ENCODE data around the gene METTL27.
"Not testable (repeated sequence)": the region's sequence is repeated elsewhere in the genome, so short reads cannot be mapped to it uniquely, and the experiment has no call there.

Gene METTL27

GRCh38 chr7:73820013-73820412, 22.3 kb downstream of the METTL27 start:
- no peak for DNase-seq (ENCODE audit: low spot score)

DNA sequence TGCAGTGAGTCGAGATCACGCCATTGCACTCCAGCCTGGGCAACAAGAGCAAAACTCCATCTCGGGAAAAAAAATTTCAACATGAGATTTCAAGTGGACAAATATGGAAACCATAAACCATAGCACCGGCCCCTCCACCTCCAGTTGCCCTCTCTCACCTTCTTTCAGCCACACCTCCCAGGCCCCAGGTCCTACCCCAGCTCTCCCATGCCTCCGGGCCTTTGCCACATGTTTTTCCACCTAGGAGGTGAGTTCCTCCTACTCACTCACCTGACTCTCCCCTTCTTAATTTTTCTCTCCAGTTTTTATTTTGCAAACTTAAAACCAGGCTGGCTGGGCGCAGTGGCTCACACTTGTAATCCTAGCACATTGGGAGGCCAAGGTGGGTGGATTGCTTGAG, 25.2 kb downstream of the METTL27 start:
- DNase-seq (ENCODE audit: low spot score), result no peak

- DNase-seq (ENCODE audit: low spot score), result no peak
Observed at GRCh38 chr7:73815436-73815835, 26.9 kb downstream of the METTL27 start.

GRCh38 chr7:73812996-73813395, 29.3 kb downstream of the METTL27 start:
- DNase-seq (ENCODE audit: low spot score), result no peak

DNA sequence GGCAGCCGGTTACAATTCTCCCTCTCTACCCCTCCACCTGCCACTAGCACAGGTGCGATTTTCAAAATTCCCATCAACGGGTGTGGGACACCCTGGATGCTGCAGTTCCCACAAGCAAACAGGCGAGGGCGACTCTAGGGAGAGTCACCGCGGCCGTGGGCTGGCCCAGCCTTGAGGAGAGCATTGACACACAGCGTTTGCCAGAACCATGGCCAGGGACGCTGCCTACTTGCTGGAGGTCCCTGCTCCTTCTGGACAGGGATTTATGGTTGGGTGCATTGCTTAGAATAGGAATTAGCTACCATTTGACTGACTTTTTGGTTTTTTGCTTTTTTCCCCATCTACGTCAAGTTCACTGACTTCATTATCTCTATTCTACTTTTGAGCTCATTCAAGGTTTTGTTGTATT, 30.6 kb downstream of the METTL27 start:
- DNase-seq (ENCODE audit: low spot score), result peak; percentile 70

DNA sequence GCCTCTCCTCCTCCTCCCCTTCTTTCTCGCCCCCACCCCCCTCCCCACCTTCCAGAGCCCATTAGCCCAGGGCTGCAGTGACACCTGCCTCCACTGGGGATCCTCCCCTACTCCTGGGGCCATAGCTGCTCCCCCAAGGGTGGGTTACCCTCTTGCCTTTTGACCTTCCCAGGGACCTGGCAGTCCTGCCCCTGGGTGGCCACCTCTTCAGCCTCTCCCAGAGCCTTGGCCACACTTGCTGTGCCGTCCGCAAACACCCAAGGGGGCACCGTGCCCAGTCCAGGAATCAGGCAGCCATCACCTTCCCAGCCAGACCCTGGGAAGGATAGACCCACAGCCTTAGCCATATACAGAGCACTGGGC, 31.3 kb downstream of the METTL27 start:
- no peak for DNase-seq (ENCODE audit: low spot score)

GRCh38 chr7:73809467-73809951, 32.8 kb downstream of the METTL27 start:
- no peak for DNase-seq (ENCODE audit: low spot score)

DNA sequence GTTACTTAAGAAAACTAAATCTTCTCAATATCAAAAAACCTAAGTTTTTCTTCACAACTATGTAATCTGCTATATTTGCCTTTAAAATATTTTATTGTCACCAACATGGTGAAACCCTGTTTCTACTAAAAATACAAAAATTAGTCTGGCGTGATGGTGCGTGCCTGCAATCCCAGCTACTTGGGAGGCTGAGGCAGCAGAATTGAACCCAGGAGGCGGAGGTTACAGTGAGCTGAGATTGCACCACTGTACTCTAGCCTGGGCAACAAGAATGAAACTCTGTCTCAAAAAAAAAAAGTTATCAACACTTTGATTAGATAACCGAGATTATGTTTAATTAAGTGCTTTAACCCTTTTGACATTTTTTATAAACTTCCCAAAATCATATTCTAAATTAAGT, 39.9 kb downstream of the METTL27 start:
- no peak for DNase-seq (ENCODE audit: low spot score)

- no peak for DNase-seq (ENCODE audit: low spot score)
Observed at GRCh38 chr7:73801577-73801976, 40.7 kb downstream of the METTL27 start.

DNA sequence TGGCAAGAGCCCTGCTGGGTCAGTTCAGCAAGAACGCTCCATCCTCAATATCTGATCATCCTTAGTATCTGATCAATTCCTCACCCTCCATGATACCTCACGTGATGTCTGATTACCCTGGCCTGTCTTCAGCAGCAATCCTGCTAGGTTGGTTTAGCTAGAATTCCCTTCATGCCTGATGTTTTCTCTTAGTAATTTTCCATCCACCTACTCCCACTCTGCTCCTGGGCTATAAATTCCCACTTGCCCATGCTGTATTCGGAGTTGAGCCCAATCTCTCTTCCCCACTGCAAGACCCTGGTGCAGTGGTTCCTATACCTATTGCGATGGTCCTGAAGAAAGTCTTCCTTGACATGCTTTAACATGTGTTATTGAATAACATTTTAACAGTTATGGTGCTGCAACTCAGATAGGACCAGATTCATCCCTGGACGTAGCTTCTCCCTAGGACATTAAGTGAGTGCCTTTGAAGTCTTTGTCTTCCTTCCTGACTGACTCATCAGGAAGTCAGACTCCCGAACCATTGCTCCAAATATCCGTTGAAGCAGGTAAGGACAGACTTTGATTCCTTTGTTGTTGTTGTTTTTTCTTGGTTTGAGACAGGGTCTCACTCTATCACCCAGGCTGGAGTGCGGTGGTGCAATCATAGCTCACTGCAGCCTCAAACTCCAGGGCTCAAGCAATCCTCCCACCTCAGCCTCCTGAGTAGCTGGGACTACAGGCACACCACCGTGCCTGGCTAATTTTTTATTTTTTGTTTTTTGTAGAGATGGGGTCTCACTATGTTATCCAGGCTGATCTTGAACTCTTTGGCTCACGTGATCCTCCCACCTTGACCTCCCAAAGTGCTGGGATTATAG, 42.8 kb downstream of the METTL27 start:
- no peak for DNase-seq (ENCODE audit: low spot score)

DNA sequence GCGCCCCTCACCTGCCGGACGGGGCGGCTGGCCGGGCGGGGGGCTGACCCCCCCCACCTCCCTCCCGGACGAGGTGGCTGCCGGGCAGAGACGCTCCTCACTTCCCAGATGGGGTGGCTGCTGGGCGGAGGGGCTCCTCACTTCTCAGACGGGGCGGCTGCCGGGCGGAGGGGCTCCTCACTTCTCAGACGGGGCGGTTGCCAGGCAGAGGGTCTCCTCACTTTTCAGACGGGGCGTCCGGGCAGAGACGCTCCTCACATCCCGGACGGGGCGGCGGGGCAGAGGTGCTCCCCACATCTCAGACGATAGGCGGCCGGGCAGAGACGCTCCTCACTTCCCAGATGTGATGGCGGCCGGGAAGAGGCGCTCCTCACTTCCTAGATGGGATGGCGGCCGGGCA, 45.1 kb downstream of the METTL27 start:
- not testable (repeated sequence) for DNase-seq (ENCODE audit: low spot score)

DNA sequence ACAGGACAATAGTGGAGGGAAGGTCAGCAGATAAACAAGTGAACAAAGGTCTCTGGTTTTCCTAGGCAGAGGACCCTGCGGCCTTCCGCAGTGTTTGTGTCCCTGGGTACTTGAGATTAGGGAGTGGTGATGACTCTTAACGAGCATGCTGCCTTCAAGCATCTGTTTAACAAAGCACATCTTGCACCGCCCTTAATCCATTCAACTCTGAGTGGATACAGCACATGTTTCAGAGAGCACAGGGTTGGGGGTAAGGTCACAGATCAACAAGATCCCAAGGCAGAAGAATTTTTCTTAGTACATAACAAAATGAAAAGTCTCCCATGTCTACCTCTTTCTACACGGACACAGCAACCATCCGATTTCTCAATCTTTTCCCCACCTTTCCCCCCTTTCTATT, 45.7 kb downstream of the METTL27 start:
- not testable (repeated sequence) for DNase-seq (ENCODE audit: low spot score)

GRCh38 chr7:73795188-73795587, 47.1 kb downstream of the METTL27 start:
- DNase-seq (ENCODE audit: low spot score), result not testable (repeated sequence)

DNA sequence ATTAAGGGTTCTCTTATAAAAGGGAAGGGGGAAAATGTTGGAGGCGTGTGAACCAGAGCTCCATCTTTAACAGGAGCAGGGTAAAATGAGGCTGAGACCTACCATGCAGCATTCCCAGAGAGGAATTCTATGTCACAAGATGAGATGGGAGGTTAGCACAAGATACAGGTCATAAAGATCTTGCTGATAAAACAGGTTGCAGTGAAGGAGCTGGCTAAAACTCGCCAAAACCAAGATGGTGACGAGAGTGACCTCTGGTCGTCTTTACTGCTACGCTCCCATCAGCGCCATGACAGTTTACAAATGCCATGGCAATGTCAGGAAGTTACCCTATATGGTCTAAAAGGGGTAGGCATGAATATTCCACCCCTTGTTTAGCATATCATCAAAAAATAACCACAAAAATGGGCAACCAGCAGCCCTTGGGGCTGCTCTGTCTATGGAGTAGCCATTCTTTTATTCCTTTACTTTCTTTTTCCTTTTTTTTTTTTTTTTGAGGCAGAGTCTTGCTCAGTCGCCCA, 51.1 kb downstream of the METTL27 start:
- DNase-seq (ENCODE audit: low spot score), result not testable (repeated sequence)

DNA sequence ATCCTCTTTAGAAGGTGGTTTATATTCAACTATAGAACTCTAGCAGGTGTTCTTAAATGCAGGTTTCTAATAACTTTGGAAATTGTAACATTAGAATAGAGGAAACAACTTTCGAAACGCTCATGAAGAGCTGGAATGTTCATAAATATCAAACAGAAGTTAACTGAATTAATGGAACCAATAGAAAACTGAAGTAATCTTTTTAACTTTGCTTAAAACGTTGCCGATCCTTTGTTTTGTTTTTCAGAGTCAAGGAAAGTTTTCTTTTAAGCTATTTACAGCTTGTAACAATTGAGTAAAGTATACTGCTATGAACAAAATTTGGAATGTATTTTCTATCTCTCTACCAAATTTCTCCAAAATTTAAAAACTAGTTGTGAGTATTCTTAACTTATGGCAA, 53.3 kb downstream of the METTL27 start:
- no peak for DNase-seq (ENCODE audit: low spot score)

GRCh38 chr7:73787786-73788048, 54.6 kb downstream of the METTL27 start:
- not testable (repeated sequence) for DNase-seq (ENCODE audit: low spot score)

DNA sequence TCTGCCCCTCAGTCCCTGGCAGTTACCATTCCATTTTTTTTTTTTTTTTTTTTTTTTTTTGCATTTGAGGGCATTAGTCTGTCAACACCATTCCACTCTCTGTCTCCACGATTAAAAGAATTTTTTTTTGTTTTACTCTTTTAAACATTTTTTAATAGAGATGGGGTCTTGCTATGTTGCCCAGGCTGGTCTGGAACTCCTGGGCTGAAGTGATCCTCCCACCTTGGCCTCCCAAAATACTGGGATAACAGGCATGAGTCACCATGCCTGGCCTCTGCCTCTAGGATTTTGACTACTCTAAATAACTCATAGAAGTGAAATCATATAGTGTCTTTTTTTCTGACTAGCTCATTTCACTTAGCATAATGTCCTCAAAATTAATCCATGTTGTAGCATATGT, 55.7 kb downstream of the METTL27 start:
- DNase-seq (ENCODE audit: low spot score), result no peak
